Osteoblast (primary cell): Measurements from ENCODE around the gene MYH9. TPM values are rescaled to one million over a fixed set of nuclear protein-coding genes. Genes with fewer than 3 reads are reported as not detected.

Experiments used
- DNase-seq: peaks from one replicate; pipeline ENCODE4 v3.0.0; 2011; ENCODE audit warnings: low spot score, mixed read lengths; ENCODE audit not compliant: insufficient read length; ENCODE audit errors: missing footprints
- H2AFZ ChIP-seq: 2 replicates; pipeline ENCODE4 v1.6.0; 2011; ENCODE audit warnings: mild to moderate bottlenecking, low read length
- H3K27ac ChIP-seq: 2 replicates; pipeline ENCODE4 v1.5.1; 2011; ENCODE audit warnings: mild to moderate bottlenecking, low read depth, low read length, moderate library complexity
- H3K27me3 ChIP-seq: 2 replicates; pipeline ENCODE4 v1.6.0; 2012; ENCODE audit warnings: mild to moderate bottlenecking, control low read depth, inconsistent platforms, low read length, moderate library complexity; ENCODE audit not compliant: insufficient read depth
- H3K36me3 ChIP-seq: 2 replicates; pipeline ENCODE4 v1.5.1; 2011; ENCODE audit warnings: mild to moderate bottlenecking, low read length, control low read depth, moderate library complexity; ENCODE audit not compliant: insufficient read depth
- H3K4me1 ChIP-seq: 2 replicates; pipeline ENCODE4 v1.5.1; 2011; ENCODE audit warnings: mild to moderate bottlenecking, low read length, control low read depth, moderate library complexity; ENCODE audit not compliant: insufficient read depth
- H3K4me2 ChIP-seq: 2 replicates; pipeline ENCODE4 v1.6.0; 2011; ENCODE audit warnings: mild to moderate bottlenecking, low read length; ENCODE audit not compliant: insufficient read depth
- H3K4me3 ChIP-seq: fragments of 200-600 bp; sonication (generic); 3 replicates; pipeline ENCODE4 v1.5.1; 2012; ENCODE audit warnings: mild to moderate bottlenecking, low read length, inconsistent platforms; ENCODE audit not compliant: insufficient read depth
- H3K79me2 ChIP-seq: 2 replicates; pipeline ENCODE4 v1.6.0; 2012; ENCODE audit warnings: mild to moderate bottlenecking, low read length, control low read depth, inconsistent platforms; ENCODE audit not compliant: insufficient read depth
- H3K9me3 ChIP-seq: 2 replicates; pipeline ENCODE4 v1.5.1; 2011; ENCODE audit warnings: low read depth, low read length, control low read depth
- H4K20me1 ChIP-seq: 2 replicates; pipeline ENCODE4 v1.6.0; 2012; ENCODE audit warnings: mild to moderate bottlenecking, low read length, control low read depth; ENCODE audit not compliant: insufficient read depth
- CTCF ChIP-seq: IDR thresholded peaks from 2 replicates; pipeline ENCODE4 v1.5.1; 2011; ENCODE audit warnings: mild to moderate bottlenecking, low read depth, low read length, moderate library complexity; ENCODE audit errors: extremely low read depth
- total RNA-seq: library from RNA; depleted of rRNA; stranded (reverse); fragments of >200 nt; gene quantifications from 2 replicates; pipeline ENCODE4 v1.2.3, GENCODE V29; 2012

The MYH9 gene
- total RNA-seq, 1 donor = 964 TPM

DNA sequence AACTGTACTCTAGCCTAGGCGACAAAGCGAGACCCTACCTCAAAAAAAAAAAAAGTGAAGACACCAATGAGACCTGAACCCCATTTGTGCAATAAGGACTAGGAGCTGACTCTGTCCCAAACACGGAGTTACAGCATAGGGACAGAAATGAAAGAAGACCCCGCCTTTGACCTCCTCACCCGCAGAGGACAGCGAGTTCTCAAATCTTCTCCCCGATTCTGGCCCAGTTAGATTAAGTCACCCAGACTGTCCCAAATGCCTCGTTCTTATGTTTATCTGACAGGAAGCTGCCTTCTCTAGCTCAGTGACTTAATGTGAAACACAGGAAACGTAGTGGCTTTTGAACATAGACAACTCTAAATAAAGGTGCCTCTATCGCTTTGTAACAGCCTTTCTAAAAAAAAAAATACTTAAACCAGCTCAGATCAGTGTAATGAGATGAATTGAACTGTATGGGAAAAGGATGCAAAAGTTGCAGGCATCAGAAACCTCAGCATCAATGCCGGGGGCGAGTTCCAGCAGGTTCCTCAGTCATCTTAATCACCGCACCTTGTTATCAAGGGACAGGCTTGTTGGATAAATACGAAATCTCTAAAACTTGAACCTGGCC is 10.6 kb downstream of the MYH9 start:
- Histone ChIP-seq H3K4me1 (peaks cover 82% of the 10 kb centered on the region), H4K20me1 (peaks cover 91% of the 10 kb centered on the region), H3K27me3 (no peaks in the 10 kb centered on the region), H3K4me3 (no peak overlapping the region), H3K9me3 (no peaks in the 10 kb centered on the region), H3K27ac (peak overlapping the region; percentile 45), H3K79me2 (peaks cover 99% of the 10 kb centered on the region), H2AFZ (no peak overlapping the region), H3K36me3 (peaks cover 76% of the 10 kb centered on the region), H3K4me2 (no peak overlapping the region)
- TF ChIP-seq CTCF = no peak
- DNase-seq = no peak

DNA sequence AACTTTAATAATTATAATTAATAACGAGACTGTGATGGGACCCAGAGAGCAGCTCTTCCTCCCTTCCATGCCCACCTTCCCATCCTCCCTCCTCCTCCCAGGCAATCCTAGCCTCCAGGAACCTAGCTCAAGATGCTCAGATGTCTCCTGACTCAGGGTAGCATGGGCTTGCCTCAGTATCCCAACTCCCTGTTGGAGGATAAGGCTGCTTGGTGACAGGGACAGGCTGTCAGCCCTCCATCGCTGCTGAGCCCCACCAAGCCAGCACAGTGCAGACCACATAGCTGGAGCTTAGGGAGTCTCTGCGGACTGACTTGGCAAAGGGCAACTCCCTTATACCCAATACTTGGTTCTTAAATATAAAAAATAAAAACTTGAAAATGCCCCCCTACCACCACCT is 11.5 kb downstream of the MYH9 start:
- H3K79me2 ChIP-seq = peaks cover 99% of the 10 kb centered on the region
- no peaks in the 10 kb centered on the region for H3K9me3 ChIP-seq
- peaks cover 73% of the 10 kb centered on the region for H3K36me3 ChIP-seq
- TF ChIP-seq CTCF = no peak
- H3K27me3 ChIP-seq = no peaks in the 10 kb centered on the region
- peaks cover 91% of the 10 kb centered on the region for H4K20me1 ChIP-seq
- H3K27ac ChIP-seq = peak overlapping the region; percentile 35
- H3K4me3 ChIP-seq = no peak overlapping the region
- no peak overlapping the region for H3K4me2 ChIP-seq
- H2AFZ ChIP-seq = no peak overlapping the region
- H3K4me1 ChIP-seq = peaks cover 86% of the 10 kb centered on the region
- DNase-seq = no peak

- TF ChIP-seq CTCF = no peak
- Histone ChIP-seq H3K9me3 (no peaks in the 10 kb centered on the region), H3K4me3 (peak overlapping the region; percentile 13), H3K36me3 (peaks cover 74% of the 10 kb centered on the region), H3K27ac (peak overlapping the region; percentile 87), H2AFZ (no peak overlapping the region), H3K79me2 (peaks cover 99% of the 10 kb centered on the region), H3K4me2 (peak overlapping the region; percentile 57), H3K4me1 (peaks cover 89% of the 10 kb centered on the region), H4K20me1 (peaks cover 91% of the 10 kb centered on the region), H3K27me3 (no peaks in the 10 kb centered on the region)
- peak; percentile 59 for DNase-seq
These were observed 12.4 kb downstream of the MYH9 start for GRCh38 chr22:36375071-36375980.

- Histone ChIP-seq H3K79me2 (peaks cover 99% of the 10 kb centered on the region), H4K20me1 (peaks cover 91% of the 10 kb centered on the region), H2AFZ (no peak overlapping the region), H3K4me1 (peaks cover 89% of the 10 kb centered on the region), H3K4me2 (peak overlapping the region; percentile 57), H3K27ac (peak overlapping the region; percentile 87), H3K9me3 (no peaks in the 10 kb centered on the region), H3K27me3 (no peaks in the 10 kb centered on the region), H3K4me3 (peak overlapping the region; percentile 12), H3K36me3 (peaks cover 74% of the 10 kb centered on the region)
- peak; percentile 94 for DNase-seq
- no peak for TF ChIP-seq CTCF
These were observed 13.2 kb downstream of the MYH9 start for GRCh38 chr22:36374603-36375024.
